ENCODE results near the gene CYP46A1.
"Not testable (repeated sequence)": the region's sequence is repeated elsewhere in the genome, so short reads cannot be mapped to it uniquely, and the experiment has no call there.

Gene CYP46A1

GRCh38 chr14:99657645-99658155 lies 26.4 kb upstream of the CYP46A1 start:
- DNase-seq = no peak

GRCh38 chr14:99658218-99658845 lies 25.8 kb upstream of the CYP46A1 start:
- DNase-seq = no peak

- peak; percentile 40 for DNase-seq
These were observed 24.8 kb upstream of the CYP46A1 start for GRCh38 chr14:99659333-99659741.

- no peak for DNase-seq
These were observed 24.0 kb upstream of the CYP46A1 start for GRCh38 chr14:99660006-99660566.

GRCh38 chr14:99660794-99661193 lies 23.3 kb upstream of the CYP46A1 start:
- DNase-seq = no peak

- DNase-seq = not testable (repeated sequence)
These were observed 22.9 kb upstream of the CYP46A1 start for GRCh38 chr14:99661206-99661605.

GRCh38 chr14:99662846-99663245 lies 21.3 kb upstream of the CYP46A1 start:
- no peak for DNase-seq

GRCh38 chr14:99663386-99664057 lies 20.6 kb upstream of the CYP46A1 start:
- no peak for DNase-seq

- no peak for DNase-seq
These were observed 19.8 kb upstream of the CYP46A1 start for GRCh38 chr14:99664058-99664936.

GRCh38 chr14:99664937-99665273 lies 19.2 kb upstream of the CYP46A1 start:
- no peak for DNase-seq

GRCh38 chr14:99666533-99666932 lies 17.6 kb upstream of the CYP46A1 start:
- DNase-seq = no peak

GRCh38 chr14:99667045-99667444 lies 17.1 kb upstream of the CYP46A1 start:
- DNase-seq = no peak

- DNase-seq = no peak
These were observed 16.3 kb upstream of the CYP46A1 start for GRCh38 chr14:99667821-99668220.

- no peak for DNase-seq
These were observed 15.5 kb upstream of the CYP46A1 start for GRCh38 chr14:99668307-99669295.

GRCh38 chr14:99670361-99671234 lies 13.5 kb upstream of the CYP46A1 start:
- no peak for DNase-seq

GRCh38 chr14:99671235-99672224 lies 12.6 kb upstream of the CYP46A1 start:
- no peak for DNase-seq

- DNase-seq = no peak
These were observed 11.4 kb upstream of the CYP46A1 start for GRCh38 chr14:99672506-99673304.

Data from right kidney (tissue), 1 donor.